ENCODE results near the gene CLCN6.

CLCN6 gene

GRCh38 chr1:11874258-11874562 is 68.2 kb downstream of the CLCN6 start:
- no peak overlapping the region for H3K4me3 ChIP-seq (ENCODE audit: low read depth, low read length)
- TF ChIP-seq CTCF (IDR thresholded peaks at IDR 0.05; ENCODE audit: borderline replicate concordance, insufficient read depth, low read depth, low read length) = no peak

GRCh38 chr1:11874624-11875023 is 68.6 kb downstream of the CLCN6 start:
- H3K4me3 ChIP-seq (ENCODE audit: low read depth, low read length) = no peak overlapping the region
- no peak for TF ChIP-seq CTCF (IDR thresholded peaks at IDR 0.05; ENCODE audit: borderline replicate concordance, insufficient read depth, low read depth, low read length)

- H3K4me3 ChIP-seq (ENCODE audit: low read depth, low read length) = no peak overlapping the region
- TF ChIP-seq CTCF (IDR thresholded peaks at IDR 0.05; ENCODE audit: borderline replicate concordance, insufficient read depth, low read depth, low read length) = no peak
Measured at GRCh38 chr1:11875094-11875493, 69.1 kb downstream of the CLCN6 start.

- TF ChIP-seq CTCF (IDR thresholded peaks at IDR 0.05; ENCODE audit: borderline replicate concordance, insufficient read depth, low read depth, low read length) = no peak
- no peak overlapping the region for H3K4me3 ChIP-seq (ENCODE audit: low read depth, low read length)
Measured at GRCh38 chr1:11877074-11877473, 71.1 kb downstream of the CLCN6 start.

- TF ChIP-seq CTCF (IDR thresholded peaks at IDR 0.05; ENCODE audit: borderline replicate concordance, insufficient read depth, low read depth, low read length) = no peak
- H3K4me3 ChIP-seq (ENCODE audit: low read depth, low read length) = no peak overlapping the region
Measured at GRCh38 chr1:11878081-11878890, 72.3 kb downstream of the CLCN6 start.

GRCh38 chr1:11878891-11879190 is 72.8 kb downstream of the CLCN6 start:
- H3K4me3 ChIP-seq (ENCODE audit: low read depth, low read length) = no peak overlapping the region
- no peak for TF ChIP-seq CTCF (IDR thresholded peaks at IDR 0.05; ENCODE audit: borderline replicate concordance, insufficient read depth, low read depth, low read length)

- H3K4me3 ChIP-seq (ENCODE audit: low read depth, low read length) = no peak overlapping the region
- no peak for TF ChIP-seq CTCF (IDR thresholded peaks at IDR 0.05; ENCODE audit: borderline replicate concordance, insufficient read depth, low read depth, low read length)
Measured at GRCh38 chr1:11879311-11880180, 73.6 kb downstream of the CLCN6 start.

Data from GM12875 (cell line).